Measurements from ENCODE around the gene FAM227B.
"Not testable (repeated sequence)": the region's sequence is repeated elsewhere in the genome, so short reads cannot be mapped to it uniquely, and the experiment has no call there.

The FAM227B gene

DNA sequence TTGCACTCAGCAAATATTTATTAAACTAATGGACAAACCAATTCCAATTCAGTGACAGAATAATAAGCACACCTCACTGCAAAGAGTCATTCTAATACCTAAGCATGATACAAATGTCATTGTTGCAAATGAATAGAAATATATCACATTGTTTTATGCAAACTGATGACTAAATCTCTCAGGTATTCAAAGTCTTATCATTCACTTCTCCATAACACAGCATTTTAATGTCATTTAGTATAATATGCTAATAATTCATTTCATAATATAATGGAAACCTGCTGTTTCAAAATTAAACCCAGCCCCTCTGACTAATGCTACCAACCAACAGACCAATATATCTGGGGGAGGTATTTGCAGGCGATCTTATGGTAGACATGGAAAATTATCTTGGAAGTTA is 125.8 kb downstream of the FAM227B start:
- no peak for DNase-seq (ENCODE audit: low spot score)

DNA sequence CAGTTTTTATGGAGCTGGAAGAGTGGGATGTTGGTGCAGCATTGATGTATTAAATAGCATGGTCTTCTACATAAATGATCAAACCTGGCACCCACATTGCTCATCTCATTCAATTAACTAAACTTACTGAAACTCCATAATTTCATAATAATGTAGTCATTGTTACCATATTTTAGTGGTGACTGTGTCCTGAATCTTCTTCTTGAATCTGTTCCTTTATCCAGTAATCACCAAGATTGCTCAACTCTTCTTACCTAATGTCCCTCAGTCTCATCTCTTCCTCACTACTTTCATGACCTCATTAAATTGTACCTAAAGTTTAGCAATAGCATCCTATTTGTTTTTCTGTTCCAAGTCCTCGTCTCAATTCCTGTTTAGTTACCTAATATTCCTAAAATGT is 127.8 kb downstream of the FAM227B start:
- DNase-seq (ENCODE audit: low spot score), result no peak

DNA sequence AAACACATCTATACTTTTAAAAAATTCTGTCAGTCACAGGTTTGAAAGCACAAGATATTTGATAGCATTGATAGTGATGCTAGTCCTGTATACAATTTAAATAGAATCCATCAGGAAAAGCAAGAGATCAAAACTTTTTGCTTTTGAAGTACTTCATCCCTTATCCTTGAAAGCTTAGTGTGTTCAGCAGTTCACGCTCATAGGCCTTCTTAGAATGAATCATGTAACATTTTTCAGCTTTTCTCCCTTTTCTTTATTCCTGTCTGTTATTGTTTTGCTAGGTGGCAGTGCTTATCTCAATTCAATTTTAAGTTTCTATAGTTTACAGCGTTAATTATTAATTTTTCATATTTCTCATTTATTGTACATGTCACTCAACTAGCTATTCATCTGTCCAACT is 128.5 kb downstream of the FAM227B start:
- no peak for DNase-seq (ENCODE audit: low spot score)

DNA sequence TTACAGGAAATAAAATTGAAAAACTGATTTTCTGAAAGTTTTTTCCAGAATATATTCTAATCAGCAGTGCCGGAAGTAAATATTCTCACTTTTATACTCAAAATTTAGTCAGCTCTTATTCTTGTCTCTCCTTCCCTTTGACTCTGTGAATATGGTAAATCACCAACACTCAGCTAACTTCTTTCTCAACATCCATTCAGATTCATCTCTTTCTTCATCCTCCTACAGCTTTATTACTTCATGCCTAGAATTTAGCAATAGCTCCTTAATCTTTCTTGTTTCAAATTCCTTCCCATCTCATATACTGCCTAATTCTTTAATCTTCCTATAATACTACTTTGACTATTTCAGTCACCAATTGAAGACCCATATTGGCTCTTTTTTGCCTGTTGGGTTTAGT is 129.7 kb downstream of the FAM227B start:
- DNase-seq (ENCODE audit: low spot score), result no peak

DNA sequence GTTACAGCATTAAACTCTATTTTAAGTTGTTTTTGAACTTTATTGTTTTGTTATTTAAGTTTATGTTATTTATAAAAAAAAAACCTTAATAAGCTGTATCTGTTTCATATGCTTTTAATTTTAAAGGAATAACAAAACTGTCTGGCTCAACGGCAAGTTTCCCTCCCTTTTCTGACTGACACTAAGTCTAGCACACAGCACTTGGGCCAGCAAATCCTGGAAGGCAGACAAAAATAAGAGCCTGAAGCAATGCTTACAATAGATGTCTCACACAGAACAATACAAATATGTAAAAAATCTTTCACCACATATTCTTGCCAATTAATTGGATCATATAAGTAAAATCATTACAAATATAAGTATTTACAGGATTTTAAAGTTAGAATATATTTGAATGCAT is 135.2 kb downstream of the FAM227B start:
- DNase-seq (ENCODE audit: low spot score), result not testable (repeated sequence)

DNA sequence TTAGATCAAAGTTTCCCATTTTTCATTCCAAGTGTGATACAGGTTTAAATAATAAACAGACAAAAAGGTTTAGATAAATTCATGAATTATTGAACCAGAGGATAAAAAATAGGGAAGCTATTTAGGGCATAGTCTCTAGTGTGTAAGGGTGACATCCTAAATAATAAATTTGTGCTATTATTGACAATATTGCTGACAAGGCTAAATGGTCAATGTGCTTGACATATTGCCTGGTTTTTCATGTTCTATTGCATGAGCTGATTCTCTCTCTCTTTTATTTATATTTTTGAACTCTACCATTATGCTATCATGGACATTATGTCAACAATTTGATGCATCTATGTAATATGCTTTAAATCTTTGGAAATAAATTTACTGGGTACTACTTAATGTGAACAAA is 141.6 kb downstream of the FAM227B start:
- DNase-seq (ENCODE audit: low spot score), result not testable (repeated sequence)

DNA sequence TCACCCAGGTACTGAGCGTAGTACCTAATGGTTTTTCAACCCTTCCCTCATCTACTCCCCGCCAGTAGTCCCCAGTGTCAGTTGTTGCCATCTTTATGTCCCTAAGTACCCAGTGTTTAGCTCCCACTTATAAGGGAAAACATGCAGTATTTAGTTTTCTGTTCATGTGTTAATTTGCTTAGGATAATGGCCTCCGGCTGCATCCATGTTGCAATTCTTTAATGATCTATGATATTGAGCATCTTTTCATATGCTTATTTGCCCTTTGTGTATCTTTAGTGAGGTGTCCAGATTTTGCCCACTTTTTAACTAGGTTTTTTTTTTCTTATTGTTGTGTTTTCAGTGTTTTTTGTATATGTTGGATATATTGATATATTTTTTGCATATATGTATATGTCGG is 142.6 kb downstream of the FAM227B start:
- DNase-seq (ENCODE audit: low spot score), result not testable (repeated sequence)

DNA sequence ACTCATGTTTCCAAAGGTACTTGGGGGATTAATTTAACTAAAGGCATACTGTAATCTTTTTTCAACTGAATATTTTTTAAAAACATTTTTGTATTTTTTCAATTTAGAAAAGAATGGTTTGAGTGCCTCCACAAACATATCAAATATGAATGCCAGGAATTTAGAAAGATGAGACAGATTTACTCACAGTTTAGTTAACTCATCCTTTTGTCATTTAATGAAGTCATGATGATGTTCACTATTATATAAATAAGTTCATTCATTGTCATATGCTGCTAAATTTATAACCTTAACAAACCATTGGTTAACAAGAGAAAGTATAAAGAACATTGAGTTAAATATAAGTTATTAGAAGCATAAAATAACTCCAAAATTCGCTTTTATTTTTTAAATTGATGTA is 147.6 kb downstream of the FAM227B start:
- no peak for DNase-seq (ENCODE audit: low spot score)

DNA sequence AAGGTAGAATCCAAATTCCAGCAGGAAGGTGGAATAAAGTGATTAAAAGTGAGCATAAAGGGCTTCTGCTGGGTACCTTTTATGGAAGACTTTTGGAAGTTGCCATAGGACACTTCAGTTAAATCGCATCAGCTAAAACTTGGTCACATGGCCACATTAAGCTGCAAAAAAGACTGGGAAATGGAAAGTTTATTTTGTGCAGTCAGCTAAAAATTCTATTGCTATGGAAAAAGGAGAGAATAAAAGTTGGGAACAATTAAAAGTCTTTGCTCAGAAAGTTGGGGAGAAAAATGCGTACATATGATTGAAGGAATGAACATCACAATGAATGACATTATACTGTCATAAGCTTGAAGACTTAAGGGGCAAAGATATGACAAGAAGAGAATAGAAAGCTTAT is 148.3 kb downstream of the FAM227B start:
- DNase-seq (ENCODE audit: low spot score), result no peak

DNA sequence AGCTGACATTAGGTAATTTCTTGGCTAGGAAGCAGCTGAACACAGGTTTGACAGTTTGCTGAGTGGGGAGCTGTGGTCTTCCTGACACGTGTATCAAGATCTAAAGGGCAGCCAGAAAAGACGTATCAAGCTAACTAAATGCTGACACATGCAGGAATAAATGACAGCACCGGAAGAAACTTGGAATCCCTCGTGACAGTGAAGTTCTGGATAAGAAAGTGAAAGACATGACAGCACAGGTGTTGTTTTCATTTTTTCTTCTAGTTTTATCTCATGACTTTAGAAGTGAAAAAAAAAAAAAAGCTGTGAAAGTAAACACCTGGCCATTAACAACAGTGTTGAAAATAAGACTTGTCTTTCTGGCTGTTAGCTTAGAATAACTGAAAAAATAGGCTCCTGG is 148.9 kb downstream of the FAM227B start:
- DNase-seq (ENCODE audit: low spot score), result no peak

DNA sequence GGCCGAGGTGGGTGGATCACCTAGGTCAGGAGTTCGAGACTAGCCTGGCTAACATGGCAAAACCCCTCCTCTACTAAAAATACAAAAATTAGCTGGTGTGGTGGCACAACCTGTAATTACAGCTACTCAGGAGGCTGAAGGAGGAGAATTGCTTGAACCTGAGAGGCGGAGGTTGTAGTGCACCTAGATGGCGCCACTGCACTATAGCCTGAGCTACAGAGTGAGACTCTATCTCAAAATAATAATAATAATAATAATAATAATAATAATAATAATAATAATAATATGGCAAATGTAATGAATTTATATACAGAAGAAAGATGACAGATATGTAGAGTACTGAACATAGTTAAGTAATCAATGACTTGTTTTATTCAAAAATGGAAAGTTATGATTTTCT is 149.4 kb downstream of the FAM227B start:
- not testable (repeated sequence) for DNase-seq (ENCODE audit: low spot score)

DNA sequence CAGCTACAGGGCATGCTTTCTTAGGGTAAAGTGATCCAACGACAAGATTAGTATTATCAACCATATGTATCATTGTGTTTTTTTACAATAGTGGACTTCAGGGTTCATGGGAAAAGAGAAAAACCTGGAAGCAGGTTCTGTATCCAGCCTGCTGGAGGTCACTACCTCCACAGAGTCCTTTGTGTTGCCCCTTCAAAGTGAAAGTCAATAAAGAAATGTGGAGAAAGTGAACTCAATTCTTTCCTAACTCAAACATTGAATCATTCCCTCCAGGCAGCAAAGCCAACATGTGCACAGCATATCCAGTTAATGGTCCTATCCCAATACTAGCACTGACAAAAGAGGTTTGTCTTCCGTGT is 152.2 kb downstream of the FAM227B start:
- no peak for DNase-seq (ENCODE audit: low spot score)

DNA sequence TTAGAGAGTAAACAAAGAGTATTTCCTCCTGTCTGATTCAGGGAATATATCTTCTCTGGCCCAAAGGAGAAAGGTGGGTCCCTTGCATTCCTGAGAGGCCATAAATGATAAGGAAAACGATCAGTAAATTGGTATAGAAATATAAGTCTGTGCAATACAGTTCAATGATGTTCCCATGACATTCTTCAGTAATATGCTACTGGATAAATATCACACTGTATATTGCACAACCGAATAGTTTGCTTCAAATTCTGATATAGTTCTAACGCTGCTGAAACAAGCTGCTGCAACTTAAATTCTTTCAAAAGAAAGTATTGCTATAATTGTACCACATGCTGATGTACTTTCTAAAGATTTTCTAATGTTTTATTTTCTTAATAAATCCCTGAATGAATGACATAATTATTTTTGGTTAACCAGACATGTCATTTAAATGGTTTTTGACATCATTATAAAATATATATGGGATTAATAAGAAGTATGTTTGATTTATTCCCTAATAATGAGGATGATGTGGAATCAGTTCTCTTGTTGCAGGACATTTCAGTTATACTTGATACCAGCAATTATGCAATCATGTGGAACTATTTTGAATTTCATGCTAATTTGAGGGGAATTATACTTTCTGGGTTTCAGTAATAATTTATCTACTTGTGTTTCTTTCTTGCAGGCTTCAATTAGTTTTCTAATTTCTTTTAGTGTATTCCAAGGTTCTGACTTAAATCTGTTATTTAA is 152.7 kb downstream of the FAM227B start:
- DNase-seq (ENCODE audit: low spot score), result no peak

DNA sequence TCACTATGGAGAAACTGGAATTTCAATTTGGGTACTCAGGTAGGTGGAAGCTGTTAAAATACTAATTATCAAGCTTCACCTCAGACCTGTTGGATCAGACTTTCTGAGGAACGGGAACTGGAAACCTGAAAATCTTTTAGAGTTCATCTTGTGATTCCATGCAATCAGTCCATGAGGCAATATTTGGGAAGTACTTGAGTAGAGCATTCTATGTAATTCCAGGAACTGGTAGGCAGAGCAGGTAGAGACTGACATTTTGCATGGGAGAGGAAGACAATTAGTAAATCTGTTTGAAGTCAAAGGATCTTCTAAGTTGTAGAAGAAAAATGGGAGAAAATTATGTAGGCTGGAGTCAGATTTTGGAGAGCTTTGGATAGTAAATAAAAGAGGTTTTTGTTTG is 154.5 kb downstream of the FAM227B start:
- DNase-seq (ENCODE audit: low spot score), result no peak

DNA sequence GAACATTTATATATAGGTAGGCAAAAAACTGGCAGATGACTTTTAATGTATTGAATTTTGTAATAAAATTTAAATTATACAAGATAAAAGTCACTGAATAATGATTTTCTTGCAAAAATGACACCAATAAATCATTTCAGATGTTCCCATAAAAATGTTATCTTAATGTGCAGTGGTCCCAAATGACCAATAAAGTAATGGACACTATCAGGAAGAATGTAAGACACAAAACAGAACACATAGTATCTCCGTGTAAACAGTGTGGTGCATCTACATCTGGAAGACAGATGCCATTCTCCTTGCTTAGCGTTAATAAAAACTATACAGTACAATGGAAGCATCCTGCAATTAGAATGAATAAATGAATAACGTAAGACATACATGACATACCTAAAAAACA is 156.1 kb downstream of the FAM227B start:
- DNase-seq (ENCODE audit: low spot score), result no peak

DNA sequence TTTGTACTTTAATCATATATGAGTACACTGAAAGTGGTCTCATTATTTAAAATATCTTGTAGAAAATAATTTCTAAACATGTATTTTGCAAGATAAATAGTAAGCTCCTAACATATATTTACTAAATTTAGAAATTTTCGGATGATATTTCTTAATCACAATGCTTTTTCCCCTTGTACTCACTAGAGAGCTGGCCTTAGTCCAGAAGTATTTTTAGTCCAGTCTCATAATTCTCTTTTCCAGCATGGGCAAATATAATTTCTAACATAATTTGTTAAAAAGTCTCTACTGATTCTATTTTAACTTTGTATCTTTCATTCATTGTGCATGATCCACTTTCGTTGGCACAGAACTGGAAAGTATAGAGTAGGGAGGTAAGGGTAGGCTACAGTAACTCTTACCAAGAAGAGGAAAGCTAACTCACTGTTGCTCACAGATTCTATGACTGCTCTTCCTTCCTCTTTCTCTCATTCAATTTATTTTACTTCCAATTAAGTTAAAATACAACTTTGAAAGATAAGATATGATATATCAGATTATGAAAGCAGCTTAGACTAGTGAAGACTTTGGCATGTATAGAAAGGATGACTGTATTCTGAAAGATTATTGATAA is 158.3 kb downstream of the FAM227B start:
- DNase-seq (ENCODE audit: low spot score), result no peak

DNA sequence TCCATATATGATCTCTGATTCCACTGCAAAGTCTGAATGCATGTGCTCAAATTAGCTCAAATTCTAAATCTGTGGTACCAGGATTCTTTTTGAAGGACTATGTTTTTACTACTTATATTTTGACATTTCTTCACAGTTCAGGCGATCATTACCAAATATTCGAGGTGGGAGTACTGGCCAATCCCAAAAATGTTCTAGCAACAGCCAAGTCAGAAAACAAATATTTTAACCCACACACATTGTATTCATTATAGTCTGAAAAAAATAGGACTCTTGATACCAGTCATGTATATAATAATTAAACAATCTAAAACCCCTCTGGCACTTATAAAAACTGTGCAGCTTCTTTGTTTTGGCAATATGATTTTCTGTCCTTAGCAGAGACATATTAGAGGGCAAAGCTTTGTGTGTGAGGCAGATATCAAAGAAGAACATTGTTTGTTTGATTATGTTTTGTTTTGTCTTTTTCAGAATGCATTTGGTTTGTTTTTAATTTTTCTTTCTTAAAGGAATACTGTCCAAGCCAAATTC is 160.1 kb downstream of the FAM227B start:
- DNase-seq (ENCODE audit: low spot score), result no peak

DNA sequence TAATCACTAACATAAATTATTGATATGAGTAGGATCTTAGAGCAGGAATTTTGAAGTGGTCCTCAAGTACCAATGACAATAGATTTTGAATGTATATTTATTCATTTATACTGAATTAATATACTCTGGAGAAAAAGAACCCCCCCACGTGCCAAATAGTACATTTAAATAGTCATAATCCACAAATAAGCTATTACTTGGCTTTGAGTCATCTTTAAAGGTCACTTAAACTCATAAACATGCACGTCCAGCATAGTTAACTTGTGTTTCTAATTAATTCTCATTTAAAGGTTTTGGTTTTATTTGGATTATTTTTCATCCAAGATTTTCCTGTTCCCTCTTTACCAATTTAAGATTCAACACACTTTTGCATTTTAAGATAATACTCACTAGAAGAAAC is 162.5 kb downstream of the FAM227B start:
- no peak for DNase-seq (ENCODE audit: low spot score)

DNA sequence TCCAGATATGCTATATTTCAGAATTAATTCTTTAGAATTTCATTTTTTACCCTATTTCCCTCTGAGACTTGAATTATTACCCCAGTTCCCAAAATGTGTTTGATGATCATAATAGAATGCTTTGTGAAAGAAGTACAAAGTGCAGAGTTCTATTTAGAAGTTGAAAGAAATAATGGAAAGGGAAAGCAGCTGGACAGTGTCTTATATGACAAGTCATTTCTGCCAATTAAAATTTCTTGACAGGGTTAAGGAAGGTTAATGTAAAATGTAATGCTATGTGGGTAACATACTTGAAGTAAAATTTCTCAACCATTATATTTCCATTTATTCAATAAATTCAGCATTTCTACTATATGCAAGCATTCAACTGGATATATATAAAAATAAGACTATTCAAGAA is 164.5 kb downstream of the FAM227B start:
- no peak for DNase-seq (ENCODE audit: low spot score)

DNA sequence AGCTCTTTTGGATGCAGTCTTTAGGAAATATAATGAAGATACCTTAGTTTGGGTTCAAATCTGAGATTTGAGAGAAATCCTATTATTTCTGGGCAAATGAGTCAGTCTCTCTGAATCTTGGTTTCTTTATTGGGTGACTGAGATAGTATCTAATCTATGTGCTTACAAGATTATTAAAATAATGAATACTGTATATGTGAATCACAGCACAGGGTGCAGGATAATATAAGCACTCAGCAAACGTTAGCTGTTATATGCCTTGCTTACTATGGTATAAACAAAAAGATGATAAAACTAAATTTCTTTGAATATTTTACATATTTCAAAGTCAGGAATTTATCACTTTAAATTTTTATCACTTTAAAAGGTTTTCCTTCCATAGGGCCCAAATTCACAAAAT is 168.0 kb downstream of the FAM227B start:
- no peak for DNase-seq (ENCODE audit: low spot score)

DNA sequence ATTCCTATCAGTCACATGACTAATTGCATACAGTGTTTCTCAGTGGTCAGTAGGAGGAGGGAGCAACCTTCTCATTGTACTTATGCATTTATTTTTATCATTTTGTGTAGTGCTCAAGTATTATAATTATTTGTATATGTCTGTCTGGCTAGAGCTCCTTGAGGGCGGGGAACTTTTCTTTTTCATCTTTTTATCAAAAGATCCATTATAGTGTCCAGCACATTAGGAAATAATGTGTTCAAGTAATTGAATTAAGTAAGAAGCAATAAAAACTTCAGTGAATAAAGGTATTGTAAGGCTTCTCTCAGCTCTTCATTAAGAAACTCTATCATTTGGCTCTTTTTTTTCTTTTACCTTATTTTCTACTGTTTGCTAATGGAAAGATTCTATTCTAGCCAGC is 178.8 kb downstream of the FAM227B start:
- DNase-seq (ENCODE audit: low spot score), result no peak

DNA sequence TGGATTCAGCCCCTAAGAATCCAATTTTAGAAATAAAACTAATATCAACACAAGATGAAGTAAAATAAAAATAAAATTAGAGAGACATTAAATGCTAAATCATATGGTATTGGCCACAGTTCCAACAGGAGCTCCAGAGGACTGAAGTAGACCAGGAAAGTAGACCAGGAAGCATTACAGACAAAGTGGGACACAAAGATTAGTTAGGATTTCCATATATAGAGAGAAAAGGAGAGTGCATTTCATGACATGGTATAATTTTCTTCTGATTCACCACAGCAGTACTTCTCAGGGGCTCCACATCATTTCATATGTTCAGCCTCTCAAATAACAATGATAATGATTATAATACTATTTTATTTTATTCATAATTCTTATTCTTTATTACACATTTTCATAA is 179.3 kb downstream of the FAM227B start:
- DNase-seq (ENCODE audit: low spot score), result no peak

DNA sequence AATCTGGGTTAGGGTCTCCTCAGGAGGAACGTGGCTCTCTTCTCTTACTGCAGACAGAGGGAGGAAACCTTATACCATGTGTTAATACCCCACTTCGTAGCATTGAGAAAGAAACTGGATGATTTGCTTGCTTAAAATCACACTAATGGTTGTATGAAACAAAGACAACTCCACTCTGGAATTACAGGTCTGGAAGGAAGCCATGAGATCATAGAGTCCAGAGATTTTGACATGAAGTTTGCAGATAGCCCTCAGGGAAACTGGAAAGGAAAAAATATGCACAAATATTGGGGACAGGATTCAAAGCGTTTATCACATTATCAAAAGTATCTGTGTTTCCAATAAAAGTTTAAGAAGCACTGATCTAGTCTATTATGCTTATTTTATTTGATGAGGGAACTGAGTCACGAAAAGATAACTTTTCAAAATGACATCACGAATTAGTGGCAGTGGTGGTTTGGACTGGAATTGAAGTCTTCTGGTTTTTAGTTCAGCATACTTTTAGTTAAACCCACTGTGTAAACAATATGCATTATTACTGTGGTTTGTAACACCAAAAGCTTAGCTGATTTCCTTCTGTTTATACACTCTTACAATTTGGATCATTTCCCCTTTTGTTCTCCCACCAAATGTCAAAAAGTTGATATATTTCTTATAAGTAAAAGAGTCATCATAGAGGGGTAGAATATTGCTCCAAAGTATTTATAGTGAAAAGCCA is 180.8 kb downstream of the FAM227B start:
- no peak for DNase-seq (ENCODE audit: low spot score)

Measured in germinal center (tissue), 1 donor.